Measurements from ENCODE around the gene MYH10.

The MYH10 gene

DNA sequence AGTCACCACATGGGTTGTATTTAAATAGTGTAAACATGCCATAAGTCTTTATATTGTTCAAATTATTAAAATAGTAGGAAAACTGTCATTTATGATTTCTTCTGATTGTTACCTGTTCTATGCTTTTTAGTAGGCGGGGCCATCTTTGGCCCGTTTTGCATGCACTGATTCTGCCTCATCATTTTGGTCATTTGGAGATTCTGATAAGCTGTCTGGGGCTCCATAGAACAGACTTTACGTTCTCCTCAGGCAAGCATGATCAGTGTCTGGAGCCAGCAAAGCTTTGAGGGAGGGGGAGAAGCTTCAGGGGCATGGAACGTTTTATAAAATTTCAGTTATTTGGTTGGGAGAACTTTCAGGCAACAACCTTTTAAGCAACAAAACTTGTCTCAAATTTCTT is 186.0 kb downstream of the MYH10 start:
- DNase-seq (ENCODE audit: low read depth), result no peak

- no peak for DNase-seq (ENCODE audit: low read depth)
Observed at GRCh38 chr17:8443756-8444155, 186.8 kb downstream of the MYH10 start.

DNA sequence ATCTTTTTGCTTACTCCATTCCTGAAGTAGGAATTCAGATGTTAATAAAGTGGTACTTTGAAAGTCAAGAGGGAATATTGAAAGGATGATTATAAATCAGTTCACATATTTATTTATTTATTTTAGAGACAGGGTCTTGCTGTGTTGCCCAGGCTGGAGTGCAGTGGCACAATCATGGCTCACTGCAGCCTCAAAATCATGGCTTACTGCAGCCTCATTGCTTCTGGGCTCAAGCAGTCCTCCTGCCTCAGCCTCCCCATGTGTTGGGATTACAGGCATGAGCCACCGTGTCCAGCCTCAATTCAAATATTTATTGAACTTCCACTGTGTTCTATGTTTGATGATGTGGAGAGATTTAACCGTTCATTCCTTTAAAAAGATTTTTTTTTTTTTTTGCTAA is 188.2 kb downstream of the MYH10 start:
- DNase-seq (ENCODE audit: low read depth), result no peak

- DNase-seq (ENCODE audit: low read depth), result no peak
Observed at GRCh38 chr17:8441690-8442089, 188.8 kb downstream of the MYH10 start.

GRCh38 chr17:8439681-8440080 is 190.8 kb downstream of the MYH10 start:
- no peak for DNase-seq (ENCODE audit: low read depth)

- no peak for DNase-seq (ENCODE audit: low read depth)
Observed at GRCh38 chr17:8438441-8438840, 192.1 kb downstream of the MYH10 start.

GRCh38 chr17:8436844-8437171 is 193.7 kb downstream of the MYH10 start:
- DNase-seq (ENCODE audit: low read depth), result no peak

GRCh38 chr17:8436169-8436843 is 194.2 kb downstream of the MYH10 start:
- DNase-seq (ENCODE audit: low read depth), result peak; percentile 40

- peak; percentile 99 for DNase-seq (ENCODE audit: low read depth)
Observed at GRCh38 chr17:8435245-8436168, 195.0 kb downstream of the MYH10 start, which contains the start of gene NDEL1. TSS of gene NDEL1 (plus strand) at chr17:8435884. CDS start at chr17:8444272, 8,388 bp downstream.

GRCh38 chr17:8430966-8431365 is 199.6 kb downstream of the MYH10 start:
- no peak for DNase-seq (ENCODE audit: low read depth)

GRCh38 chr17:8426802-8427201 is 203.7 kb downstream of the MYH10 start:
- DNase-seq (ENCODE audit: low read depth), result no peak

DNA sequence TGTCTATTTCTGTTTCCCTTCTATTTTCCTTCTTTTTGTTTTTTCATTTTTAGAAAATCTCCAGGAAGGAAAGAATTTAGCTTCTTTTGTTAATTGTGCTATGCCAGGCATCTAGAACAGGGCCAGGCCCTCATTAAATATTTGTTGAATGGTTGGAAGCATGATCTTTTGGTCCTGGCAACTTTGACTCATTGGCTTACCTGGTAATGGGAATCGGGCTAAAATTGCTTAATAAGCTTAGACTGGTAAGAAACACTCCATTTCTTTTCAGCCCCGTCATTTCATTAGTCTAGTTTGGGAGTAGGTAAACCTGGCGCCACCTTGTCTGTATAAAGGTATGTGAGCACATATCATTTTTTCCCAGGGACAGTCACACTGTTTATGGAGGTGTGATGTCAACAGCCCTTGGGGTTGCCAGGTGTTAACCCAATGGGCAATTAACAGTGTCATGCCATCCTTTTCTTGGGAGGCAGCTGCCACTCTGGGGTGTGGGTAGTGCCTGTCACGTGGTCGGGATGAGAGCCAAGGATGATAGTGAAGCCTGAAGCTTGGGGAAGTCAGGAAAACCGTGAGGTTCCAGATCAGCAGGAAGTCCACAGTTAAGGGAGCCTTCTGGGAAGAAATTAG is 204.3 kb downstream of the MYH10 start:
- DNase-seq (ENCODE audit: low read depth), result no peak

All from T-helper 22 cell (primary cell).